IMR-90 (cell line): Measurements from ENCODE around the gene LIN28A. TPM values are rescaled to one million over a fixed set of nuclear protein-coding genes. Genes with fewer than 3 reads are reported as not detected.
A peak's percentile ranks its signal among the peaks of the same experiment; 100 is the strongest.

Source experiments
- ATAC-seq: fragments of 200-7000 bp; cut with Tn5 transposase; 2 replicates; pipeline ENCODE4 v1.9.1; 2020; ENCODE audit warnings: low read depth, mild to moderate bottlenecking, moderate library complexity
- BruUV-seq: library from RNA; stranded (reverse); fragments of 400-500 nt; replicated peaks from 2 replicates; lab custom pipeline; 2021; lab: Mats Ljungman, UMichigan
- CTCF ChIA-PET: fragments of 300-600 bp; formaldehyde crosslinking; extraction: SDS; loops from one replicate; lab custom pipeline; 2021; ENCODE audit warnings: antibody characterized with exemption; lab: Yijun Ruan, JAX
- POLR2A ChIA-PET: fragments of 300-600 bp; sonication (Branson Sonifier 250); formaldehyde crosslinking; loops from one replicate; lab custom pipeline; 2022; ENCODE audit warnings: antibody characterized with exemption; ENCODE audit not compliant: unreplicated experiment; lab: Charles Lee
- DNase-seq: peaks from one replicate; pipeline ENCODE4 v3.0.0; 2013
- H2AFZ ChIP-seq: replicated peaks from 2 replicates; pipeline ENCODE3; 2013; ENCODE audit warnings: low read length, mild to moderate bottlenecking; ENCODE audit not compliant: poor library complexity
- H2AK5ac ChIP-seq: 2 replicates; pipeline ENCODE4 v1.6.1; 2013; ENCODE audit warnings: low read depth, low read length, inconsistent platforms
- H2AK9ac ChIP-seq: replicated peaks from 2 replicates; pipeline ENCODE3; 2013; ENCODE audit warnings: mild to moderate bottlenecking, low read depth, low read length, moderate library complexity; ENCODE audit not compliant: poor library complexity
- H2BK120ac ChIP-seq: 2 replicates; pipeline ENCODE4 v1.6.1; 2013; ENCODE audit warnings: low read depth, low read length, inconsistent platforms
- H2BK15ac ChIP-seq: 3 replicates; pipeline ENCODE4 v1.6.1; 2013; ENCODE audit warnings: low read depth, low read length, inconsistent platforms
- H2BK20ac ChIP-seq: 2 replicates; pipeline ENCODE4 v1.6.1; 2013; ENCODE audit warnings: low read depth, mild to moderate bottlenecking, inconsistent platforms, low read length, moderate library complexity
- H2BK5ac ChIP-seq: 2 replicates; pipeline ENCODE4 v1.6.1; 2013; ENCODE audit warnings: mild to moderate bottlenecking, low read depth, low read length, inconsistent platforms; ENCODE audit not compliant: poor library complexity, severe bottlenecking
- H3K14ac ChIP-seq: replicated peaks from 2 replicates; pipeline ENCODE4 v1.6.1; 2013; ENCODE audit warnings: low read depth, low read length, inconsistent platforms
- H3K18ac ChIP-seq: 2 replicates; pipeline ENCODE4 v1.6.1; 2013; ENCODE audit warnings: low read depth, low read length, control low read depth
- H3K23ac ChIP-seq: 2 replicates; pipeline ENCODE4 v1.6.1; 2013; ENCODE audit warnings: low read depth, low read length, inconsistent platforms
- H3K27ac ChIP-seq: 2 replicates; pipeline ENCODE4 v1.5.1; 2013; ENCODE audit warnings: mild to moderate bottlenecking, control low read depth, low read length; ENCODE audit not compliant: insufficient read depth
- H3K27me3 ChIP-seq: 2 replicates; pipeline ENCODE4 v1.6.1; 2013; ENCODE audit warnings: low read length; ENCODE audit not compliant: control insufficient read depth, insufficient read depth
- H3K36me3 ChIP-seq: 2 replicates; pipeline ENCODE4 v1.6.1; 2013; ENCODE audit warnings: low read length, mixed read lengths; ENCODE audit not compliant: control insufficient read depth, insufficient read depth
- H3K4ac ChIP-seq: 2 replicates; pipeline ENCODE4 v1.6.1; 2013; ENCODE audit warnings: low read depth, low read length, inconsistent platforms
- H3K4me1 ChIP-seq: 2 replicates; pipeline ENCODE4 v1.6.1; 2013; ENCODE audit warnings: low read length, mixed read lengths; ENCODE audit not compliant: control insufficient read depth, insufficient read depth
- H3K4me2 ChIP-seq: 2 replicates; pipeline ENCODE4 v1.6.1; 2013; ENCODE audit warnings: low read depth, mild to moderate bottlenecking, control low read depth, low read length, moderate library complexity
- H3K4me3 ChIP-seq: 2 replicates; pipeline ENCODE4 v1.5.1; 2013; ENCODE audit warnings: low read depth, mild to moderate bottlenecking, control low read depth, low read length, moderate library complexity; ENCODE audit not compliant: insufficient read depth
- H3K56ac ChIP-seq: 2 replicates; pipeline ENCODE4 v1.6.1; 2013; ENCODE audit warnings: low read length, inconsistent platforms; ENCODE audit not compliant: insufficient read depth; ENCODE audit errors: extremely low read depth
- H3K79me1 ChIP-seq, 2 experiments: 2 replicates each; pipeline ENCODE4 v1.6.1; 2013; ENCODE audit warnings: low read length in 2 of 2, inconsistent platforms in 1 of 2, low read depth in 1 of 2
- H3K9ac ChIP-seq: 2 replicates; pipeline ENCODE4 v1.6.1; 2013; ENCODE audit warnings: low read depth, low read length, control low read depth
- H3K9me1 ChIP-seq: 2 replicates; pipeline ENCODE4 v1.6.1; 2013; ENCODE audit warnings: low read length, inconsistent platforms; ENCODE audit not compliant: insufficient read depth
- H3K9me3 ChIP-seq: 2 replicates; pipeline ENCODE4 v1.6.1; 2013; ENCODE audit warnings: low read length; ENCODE audit not compliant: control insufficient read depth, insufficient read depth
- H4K20me1 ChIP-seq: 2 replicates; pipeline ENCODE4 v1.6.1; 2013; ENCODE audit warnings: low read length, inconsistent platforms; ENCODE audit not compliant: insufficient read depth
- H4K5ac ChIP-seq: 2 replicates; pipeline ENCODE4 v1.6.1; 2013; ENCODE audit warnings: mild to moderate bottlenecking, low read depth, low read length, control low read depth
- H4K8ac ChIP-seq, 2 experiments: 2 replicates each; pipeline ENCODE4 v1.6.1; 2013; ENCODE audit warnings: low read depth in 2 of 2, low read length in 2 of 2, control low read depth in 1 of 2, inconsistent platforms in 1 of 2
- H4K91ac ChIP-seq: 2 replicates; pipeline ENCODE4 v1.6.1; 2013; ENCODE audit warnings: low read depth, low read length, inconsistent platforms; ENCODE audit not compliant: insufficient read depth
- FOS ChIP-seq: fragments of 150-350 bp; IDR thresholded peaks from 2 replicates; pipeline ENCODE4 v1.6.1; 2016; ENCODE audit warnings: low read depth, low read length
- MAFK ChIP-seq: IDR thresholded peaks from 2 replicates; pipeline ENCODE4 v1.6.1; 2012; ENCODE audit warnings: low read depth, low read length, improper control_type of control experiment
- MAZ ChIP-seq: IDR thresholded peaks from 2 replicates; pipeline ENCODE4 v1.6.1; 2012; ENCODE audit warnings: low read depth, mild to moderate bottlenecking, low read length, improper control_type of control experiment, moderate library complexity, borderline replicate concordance
- POLR2A ChIP-seq: IDR thresholded peaks from 2 replicates; pipeline ENCODE4 v1.6.1; 2012; ENCODE audit warnings: mild to moderate bottlenecking, low read depth, low read length
- RAD21 ChIP-seq: IDR thresholded peaks from 2 replicates; pipeline ENCODE4 v1.6.1; 2012; ENCODE audit warnings: low read length, improper control_type of control experiment
- RCOR1 ChIP-seq: IDR thresholded peaks from 2 replicates; pipeline ENCODE4 v1.6.1; 2012; ENCODE audit warnings: mild to moderate bottlenecking, low read length, improper control_type of control experiment; ENCODE audit not compliant: insufficient replicate concordance
- SMC3 ChIP-seq: fragments of 150-350 bp; IDR thresholded peaks from 2 replicates; pipeline ENCODE4 v1.6.1; 2016; ENCODE audit warnings: low read depth, mild to moderate bottlenecking, antibody characterized with exemption, low read length, moderate library complexity
- WGBS, 2 experiments: methylation state at CpG; one replicate each; pipeline versions ENCODE4 v1.1.5 to v1.1.7; 2013; ENCODE audit warnings: missing lambda C conversion rate in 2 of 2; ENCODE audit not compliant: insufficient read length in 1 of 2; ENCODE audit errors: extremely low coverage in 2 of 2; 5-methylcytosine and 5-hydroxymethylcytosine counted together
- dilution Hi-C: fragments of 300-500 bp; cut with HindIII; formaldehyde crosslinking; loops from one replicate; pipeline ENCODE4 v1.14.3; 2018; ENCODE audit warnings: low sequenced_read_pairs; ENCODE audit not compliant: unreplicated experiment
- in situ Hi-C: fragments of 300-500 bp; cut with MboI; formaldehyde crosslinking; loops from 3 replicates; pipeline ENCODE4 v1.14.3; 2019; ENCODE audit warnings: low sequenced_read_pairs, inconsistent platforms, mixed read lengths
- intact Hi-C: fragments of 100-400 bp; cut with micrococcal nuclease; formaldehyde crosslinking; loops from 2 replicates; pipeline ENCODE4 v1.10.0; 2022
- polyA plus RNA-seq, 3 experiments: library from polyadenylated mRNA; depleted of rRNA; stranded (reverse); fragments of >200 nt; gene quantifications; 2 replicates each; pipeline ENCODE4 v1.2.3, GENCODE V29; 2012; ENCODE audit warnings: low replicate concordance in 1 of 3
- total RNA-seq: library from RNA; depleted of rRNA; stranded (reverse); fragments of >200 nt; gene quantifications from 2 replicates; pipeline ENCODE4 v1.2.3, GENCODE V29; 2012
- TF ChIP-seq, protein P1 (sequence below): fragments of 150-350 bp; IDR thresholded peaks from 2 replicates; pipeline ENCODE4 v1.6.1; 2017; ENCODE audit warnings: mild to moderate bottlenecking, antibody characterized with exemption, low read length, low read depth
- TF ChIP-seq, protein P2 (sequence below): conservative IDR thresholded peaks from 2 replicates; pipeline ENCODE4 v1.5.1; 2012; ENCODE audit warnings: mild to moderate bottlenecking, low read depth, low read length, improper control_type of control experiment
- TF ChIP-seq, protein P3 (sequence below): fragments of 150-350 bp; IDR thresholded peaks from 2 replicates; pipeline ENCODE4 v1.6.1; 2016; ENCODE audit warnings: low read depth, mild to moderate bottlenecking, low read length, moderate library complexity, borderline replicate concordance

LIN28A gene
- total and polyA plus RNA-seq, 2 of the 4 experiments (the other 2 are of a cell fraction), result not detected

DNA sequence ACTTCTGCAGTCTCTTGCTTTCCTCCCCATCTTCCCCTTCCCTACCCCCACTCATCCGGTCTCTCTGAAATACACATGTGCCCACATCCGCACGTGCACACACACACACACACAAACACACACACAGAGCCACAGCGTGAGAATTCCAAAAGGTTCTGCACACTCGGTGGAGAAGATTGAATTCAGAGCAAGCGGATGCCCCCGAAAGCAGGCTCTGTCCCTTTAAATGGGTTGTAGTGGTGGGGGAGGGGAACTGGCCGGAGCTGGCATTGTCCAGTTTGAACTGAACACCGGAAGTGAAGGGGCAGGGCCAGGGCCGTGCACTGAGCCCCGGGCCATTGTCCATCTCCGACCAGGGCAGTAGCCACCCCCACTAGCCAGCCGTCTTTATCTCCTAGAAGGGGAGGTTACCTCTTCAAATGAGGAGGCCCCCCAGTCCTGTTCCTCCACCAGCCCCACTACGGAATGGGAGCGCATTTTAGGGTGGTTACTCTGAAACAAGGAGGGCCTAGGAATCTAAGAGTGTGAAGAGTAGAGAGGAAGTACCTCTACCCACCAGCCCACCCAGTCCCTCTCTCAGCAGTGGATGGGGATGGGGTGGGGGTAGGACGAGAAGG lies 1.3 kb upstream of the LIN28A start:
- Histone ChIP-seq H2AK5ac (no peak overlapping the region), H3K4ac (no peak overlapping the region), H3K27ac (no peak overlapping the region), H3K9me1 (0 out of 2 replicates have a peak, but pooled peaks cover 2% of the 10 kb centered on the region), H3K9me3 (0 out of 2 replicates have a peak, but pooled peaks cover 2% of the 10 kb centered on the region), H3K79me1 (no peaks in the 10 kb centered on the region), H4K8ac (no peak overlapping the region), H3K23ac (no peak overlapping the region), H3K27me3 (peaks cover 50% of the 10 kb centered on the region), H2BK20ac (no peak overlapping the region), H2BK15ac (no peak overlapping the region), H3K4me1 (no peaks in the 10 kb centered on the region; the same call in 1 of the 2 replicates), H3K9ac (no peak overlapping the region), H2BK5ac (no peak overlapping the region), H2AK9ac (no peak overlapping the region), H3K14ac (no peak overlapping the region), H3K4me2 (no peak overlapping the region), H3K36me3 (no peaks in the 10 kb centered on the region), H4K20me1 (no peaks in the 10 kb centered on the region; the same call in 1 of the 2 replicates), H2AFZ (peak overlapping the region; percentile 24), H3K4me3 (no peak overlapping the region), H4K5ac (no peak overlapping the region), H2BK120ac (no peak overlapping the region), H3K56ac (no peak overlapping the region), H4K91ac (no peak overlapping the region), H3K18ac (no peak overlapping the region)
- intact Hi-C loops (no loop called here), in situ Hi-C loops (no loop called here), dilution Hi-C loops (no loop called here)
- ATAC-seq (no peak), DNase-seq (no peak)
- CTCF ChIA-PET, result interaction anchor here (1.4 kb wide), 1 partner anchor 8 kb away, joined by 4 read pairs; no protein-coding TSS in a partner anchor
- POLR2A ChIA-PET, result no interaction called here
- WGBS, 2 experiments, result no CpG with 5 or more reads among the region's 16 CpGs
- TF ChIP-seq, protein P1, sequence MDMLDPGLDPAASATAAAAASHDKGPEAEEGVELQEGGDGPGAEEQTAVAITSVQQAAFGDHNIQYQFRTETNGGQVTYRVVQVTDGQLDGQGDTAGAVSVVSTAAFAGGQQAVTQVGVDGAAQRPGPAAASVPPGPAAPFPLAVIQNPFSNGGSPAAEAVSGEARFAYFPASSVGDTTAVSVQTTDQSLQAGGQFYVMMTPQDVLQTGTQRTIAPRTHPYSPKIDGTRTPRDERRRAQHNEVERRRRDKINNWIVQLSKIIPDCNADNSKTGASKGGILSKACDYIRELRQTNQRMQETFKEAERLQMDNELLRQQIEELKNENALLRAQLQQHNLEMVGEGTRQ, result no peak
- no peak for TF ChIP-seq RAD21
- TF ChIP-seq, protein P2, sequence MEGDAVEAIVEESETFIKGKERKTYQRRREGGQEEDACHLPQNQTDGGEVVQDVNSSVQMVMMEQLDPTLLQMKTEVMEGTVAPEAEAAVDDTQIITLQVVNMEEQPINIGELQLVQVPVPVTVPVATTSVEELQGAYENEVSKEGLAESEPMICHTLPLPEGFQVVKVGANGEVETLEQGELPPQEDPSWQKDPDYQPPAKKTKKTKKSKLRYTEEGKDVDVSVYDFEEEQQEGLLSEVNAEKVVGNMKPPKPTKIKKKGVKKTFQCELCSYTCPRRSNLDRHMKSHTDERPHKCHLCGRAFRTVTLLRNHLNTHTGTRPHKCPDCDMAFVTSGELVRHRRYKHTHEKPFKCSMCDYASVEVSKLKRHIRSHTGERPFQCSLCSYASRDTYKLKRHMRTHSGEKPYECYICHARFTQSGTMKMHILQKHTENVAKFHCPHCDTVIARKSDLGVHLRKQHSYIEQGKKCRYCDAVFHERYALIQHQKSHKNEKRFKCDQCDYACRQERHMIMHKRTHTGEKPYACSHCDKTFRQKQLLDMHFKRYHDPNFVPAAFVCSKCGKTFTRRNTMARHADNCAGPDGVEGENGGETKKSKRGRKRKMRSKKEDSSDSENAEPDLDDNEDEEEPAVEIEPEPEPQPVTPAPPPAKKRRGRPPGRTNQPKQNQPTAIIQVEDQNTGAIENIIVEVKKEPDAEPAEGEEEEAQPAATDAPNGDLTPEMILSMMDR, result no peak
- TF ChIP-seq, protein P3, sequence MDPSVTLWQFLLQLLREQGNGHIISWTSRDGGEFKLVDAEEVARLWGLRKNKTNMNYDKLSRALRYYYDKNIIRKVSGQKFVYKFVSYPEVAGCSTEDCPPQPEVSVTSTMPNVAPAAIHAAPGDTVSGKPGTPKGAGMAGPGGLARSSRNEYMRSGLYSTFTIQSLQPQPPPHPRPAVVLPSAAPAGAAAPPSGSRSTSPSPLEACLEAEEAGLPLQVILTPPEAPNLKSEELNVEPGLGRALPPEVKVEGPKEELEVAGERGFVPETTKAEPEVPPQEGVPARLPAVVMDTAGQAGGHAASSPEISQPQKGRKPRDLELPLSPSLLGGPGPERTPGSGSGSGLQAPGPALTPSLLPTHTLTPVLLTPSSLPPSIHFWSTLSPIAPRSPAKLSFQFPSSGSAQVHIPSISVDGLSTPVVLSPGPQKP, result no peak
- no peak for TF ChIP-seq MAZ
- no peak for TF ChIP-seq FOS
- TF ChIP-seq RCOR1, result no peak
- TF ChIP-seq POLR2A, result no peak
- no peak for TF ChIP-seq MAFK
- TF ChIP-seq SMC3, result no peak
- BruUV-seq, result no TSS peak
